ENCODE results near the gene WDR38. TPM values are rescaled to one million over a fixed set of nuclear protein-coding genes. Genes with fewer than 3 reads are reported as not detected.
A peak's percentile ranks its signal among the peaks of the same experiment; 100 is the strongest.

The WDR38 gene
- total and polyA plus RNA-seq, 2 of the 4 experiments (the other 2 are of a cell fraction), result not detected

- no peak for TF ChIP-seq NFE2L2 (IDR thresholded peaks at IDR 0.05; ENCODE audit: low read depth, low read length)
- TF ChIP-seq POLR2A (IDR thresholded peaks at IDR 0.05; ENCODE audit: low read depth, low read length), result no peak
- no peak for TF ChIP-seq RFX5 (IDR thresholded peaks at IDR 0.05; ENCODE audit: low read depth, low read length)
- TF ChIP-seq CHD1 (IDR thresholded peaks at IDR 0.05; ENCODE audit: low read depth, low read length), result no peak
These were observed 40.2 kb upstream of the WDR38 start (continued) for GRCh38 chr9:124813041-124813440.

GRCh38 chr9:124813501-124814163, 39.6 kb upstream of the WDR38 start:
- Histone ChIP-seq H3K4me2 (ENCODE audit: low read depth, low read length) (no peak overlapping the region), H4K5ac (ENCODE audit: low read depth, low read length) (peak overlapping the region; percentile 41; the same call in 1 of the 2 replicates)
- intact Hi-C loops (cut with micrococcal nuclease), result loop anchor here (2.0 kb wide), 1 partner anchor 39 kb away; the partner anchor contains the start of gene WDR38

More at GRCh38 chr9:124813501-124814163, 39.6 kb upstream of the WDR38 start:
- Histone ChIP-seq H3K36me3 (ENCODE audit: control insufficient read depth, insufficient read depth, low read length) (peaks cover 10% of the 10 kb centered on the region; the same call in 1 of the 2 replicates), H2AFZ (replicated peaks; ENCODE audit: low read length, poor library complexity) (no peak overlapping the region), H4K91ac (ENCODE audit: insufficient read depth, low read depth, low read length) (peak overlapping the region; percentile 57), H3K9me3 (ENCODE audit: control insufficient read depth, insufficient read depth, low read length) (no peaks in the 10 kb centered on the region), H3K18ac (ENCODE audit: low read depth, low read length) (peak overlapping the region; percentile 44), H2BK15ac (ENCODE audit: low read depth, low read length) (peak overlapping the region; percentile 61; the same call in 1 of the 3 replicates), H3K23ac (ENCODE audit: low read depth, low read length) (no peak overlapping the region), H3K14ac (replicated peaks; ENCODE audit: low read depth, low read length) (peak overlapping the region; percentile 59), H2BK20ac (ENCODE audit: low read depth, low read length) (peak overlapping the region; percentile 74), H3K4me3 (ENCODE audit: insufficient read depth, low read depth, low read length) (no peak overlapping the region), H4K20me1 (ENCODE audit: insufficient read depth, low read length) (no peaks in the 10 kb centered on the region), H3K9ac (ENCODE audit: low read depth, low read length) (no peak overlapping the region), H2AK5ac (ENCODE audit: low read depth, low read length) (peak overlapping the region; percentile 79), H3K79me1 (ENCODE audit: low read depth in 1 of 2, low read length in 2 of 2) (peaks cover 0 to 10% of the 10 kb centered on the region in 2 experiments; a peak in 2 of 4 replicates), H3K56ac (ENCODE audit: extremely low read depth, insufficient read depth, low read length) (no peak overlapping the region), H4K8ac (ENCODE audit: low read depth in 2 of 2, low read length in 2 of 2) (peak overlapping the region in 1 of 2 experiments; percentile 90; a peak in 1 of 4 replicates), H3K9me1 (ENCODE audit: insufficient read depth, low read length) (peaks cover 25% of the 10 kb centered on the region), H2AK9ac (replicated peaks; ENCODE audit: low read depth, low read length, poor library complexity) (peak overlapping the region; percentile 10), H3K4me1 (ENCODE audit: control insufficient read depth, insufficient read depth, low read length) (peaks cover 27% of the 10 kb centered on the region), H2BK5ac (ENCODE audit: low read depth, low read length, poor library complexity, severe bottlenecking) (no peak overlapping the region), H2BK120ac (ENCODE audit: low read depth, low read length) (peak overlapping the region; percentile 86), H3K27me3 (ENCODE audit: control insufficient read depth, insufficient read depth, low read length) (no peaks in the 10 kb centered on the region), H3K27ac (ENCODE audit: insufficient read depth, low read length) (peak overlapping the region; percentile 6; the same call in 1 of the 2 replicates), H3K4ac (ENCODE audit: low read depth, low read length) (peak overlapping the region; percentile 78)
- no peak for ATAC-seq (ENCODE audit: low read depth)
- 53% methylated on average over 2 of the region's 11 CpGs; no CpG with 5 or more reads in 1 of the 2 experiments for WGBS, 2 experiments (ENCODE audit: extremely low coverage in 2 of 2, insufficient read length in 1 of 2)
- POLR2A ChIA-PET (ENCODE audit: unreplicated experiment), result no interaction called here
- TF ChIP-seq NFE2L2 (IDR thresholded peaks at IDR 0.05; ENCODE audit: low read depth, low read length) (no peak), RAD21 (IDR thresholded peaks at IDR 0.05; ENCODE audit: low read length) (no peak), CTCF (conservative IDR thresholded peaks at IDR 0.05; ENCODE audit: low read depth, low read length) (no peak), RFX5 (IDR thresholded peaks at IDR 0.05; ENCODE audit: low read depth, low read length) (no peak), FOS (IDR thresholded peaks at IDR 0.05; ENCODE audit: low read depth, low read length) (no peak), CHD1 (IDR thresholded peaks at IDR 0.05; ENCODE audit: low read depth, low read length) (no peak)
- TF ChIP-seq, protein P1, sequence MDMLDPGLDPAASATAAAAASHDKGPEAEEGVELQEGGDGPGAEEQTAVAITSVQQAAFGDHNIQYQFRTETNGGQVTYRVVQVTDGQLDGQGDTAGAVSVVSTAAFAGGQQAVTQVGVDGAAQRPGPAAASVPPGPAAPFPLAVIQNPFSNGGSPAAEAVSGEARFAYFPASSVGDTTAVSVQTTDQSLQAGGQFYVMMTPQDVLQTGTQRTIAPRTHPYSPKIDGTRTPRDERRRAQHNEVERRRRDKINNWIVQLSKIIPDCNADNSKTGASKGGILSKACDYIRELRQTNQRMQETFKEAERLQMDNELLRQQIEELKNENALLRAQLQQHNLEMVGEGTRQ (IDR thresholded peaks at IDR 0.05; ENCODE audit: low read depth, low read length), result no peak
- no TSS peak for BruUV-seq (replicated peaks)
- dilution Hi-C loops (cut with HindIII; ENCODE audit: low sequenced_read_pairs, unreplicated experiment), result no loop called here
- in situ Hi-C loops (cut with MboI; ENCODE audit: low sequenced_read_pairs), result no loop called here
- no peak for DNase-seq
- CTCF ChIA-PET, result interaction anchor here (0.6 to 1.3 kb wide), 5 partner anchors 13 to 44 kb away, joined by 3 to 10 read pairs (median 3); no protein-coding TSS in a partner anchor

Data from IMR-90 (cell line).